ENCODE results near the gene PRPF38A. TPM values are rescaled to one million over a fixed set of nuclear protein-coding genes. Genes with fewer than 3 reads are reported as not detected.

PRPF38A gene, protein sequence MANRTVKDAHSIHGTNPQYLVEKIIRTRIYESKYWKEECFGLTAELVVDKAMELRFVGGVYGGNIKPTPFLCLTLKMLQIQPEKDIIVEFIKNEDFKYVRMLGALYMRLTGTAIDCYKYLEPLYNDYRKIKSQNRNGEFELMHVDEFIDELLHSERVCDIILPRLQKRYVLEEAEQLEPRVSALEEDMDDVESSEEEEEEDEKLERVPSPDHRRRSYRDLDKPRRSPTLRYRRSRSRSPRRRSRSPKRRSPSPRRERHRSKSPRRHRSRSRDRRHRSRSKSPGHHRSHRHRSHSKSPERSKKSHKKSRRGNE
- 17.2 and 23.5 TPM in 2 replicates for total RNA-seq (2012; rRNA removed)
- polyA plus RNA-seq (2012; rRNA removed), result 14.9 and 19.0 TPM in 2 replicates
- polyA plus RNA-seq (2012; cell fraction: cytosol; rRNA removed), result 7.7 and 16.6 TPM in 2 replicates
- 10.3 and 43.7 TPM in 2 replicates for polyA plus RNA-seq (2012; cell fraction: nucleus; rRNA removed; ENCODE audit: low replicate concordance)
- Bru-seq, nascent RNA, result percentile 83 among the genes with signal in this experiment
- percentile 71 among the genes with signal in this experiment for BruChase-seq, experiment 1, labeled RNA remaining after a 6-hour chase
- percentile 81 among the genes with signal in this experiment for BruChase-seq, experiment 2, labeled RNA remaining after a 2-hour chase
- long read RNA-seq, full-length matches to known transcripts, result 17 of 29 reads
- long read RNA-seq, partial matches to known transcripts, result 10 of 29 reads
- long read RNA-seq, other reads (novel, unspliced or antisense), result 2 of 29 reads

DNA sequence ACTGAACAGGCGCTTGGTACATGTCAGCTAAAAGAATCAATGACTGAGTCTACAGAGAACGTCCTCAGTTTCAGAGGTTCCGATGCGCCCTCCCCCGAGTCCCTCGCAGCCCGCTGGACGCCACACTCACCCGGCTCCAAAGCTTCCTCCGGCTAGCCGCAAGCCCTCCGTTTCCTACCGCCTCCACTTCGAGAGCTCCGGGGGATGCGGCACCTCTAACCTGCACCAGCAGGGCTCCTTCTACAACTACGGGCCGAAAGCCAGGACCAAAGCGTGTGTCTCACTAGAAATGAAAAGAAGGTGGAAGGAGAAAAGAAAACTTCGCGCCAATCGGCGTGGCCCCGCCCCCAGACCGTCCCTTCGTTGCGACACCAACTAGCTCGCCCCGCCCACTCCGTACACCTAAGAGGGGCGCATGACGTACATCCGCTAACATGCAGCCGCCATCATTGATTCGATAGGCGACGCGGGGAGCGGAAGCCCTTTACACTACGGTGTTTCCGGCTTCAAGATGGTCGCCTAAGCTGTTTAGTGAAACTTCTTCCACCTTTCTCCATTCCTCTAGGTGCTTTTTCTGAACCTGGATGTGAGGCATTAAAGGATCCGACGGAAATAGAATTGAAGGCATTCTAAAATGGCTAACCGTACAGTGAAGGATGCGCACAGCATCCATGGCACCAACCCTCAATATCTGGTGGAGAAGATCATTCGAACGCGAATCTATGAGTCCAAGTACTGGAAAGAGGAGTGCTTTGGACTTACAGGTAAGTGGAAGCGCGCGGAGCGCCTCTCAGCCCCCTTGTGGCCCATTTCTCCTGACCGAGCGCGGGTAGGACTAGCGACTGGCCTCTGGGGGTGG, at the start of gene PRPF38A, which contains the start of gene ORC1:
TSS of gene PRPF38A (plus strand) at position 487 of the 859 bp plus-strand sequence. CDS start at position 635, 148 bp downstream.
TSS of gene ORC1 (minus strand) at position 308 of the 859 bp plus-strand sequence. CDS start 2,200 bp downstream, outside the sequence.
- POLR2A ChIA-PET (ENCODE audit: unreplicated experiment), result no interaction called here
- intact Hi-C loops (cut with micrococcal nuclease), result loop anchor here (1.0 kb wide), 1 partner anchor 282 kb away; no protein-coding TSS in a partner anchor
- WGBS, 2 experiments (ENCODE audit: extremely low coverage in 2 of 2, insufficient read length in 1 of 2), result 0% methylated on average over 22 of the region's 57 CpGs; no CpG with 5 or more reads in 1 of the 2 experiments
- TF ChIP-seq RFX5 (IDR thresholded peaks at IDR 0.05; ENCODE audit: low read depth, low read length), result no peak
- 0 out of 2 replicates have a peak, but pooled peaks have one; percentile 14 for TF ChIP-seq FOS (IDR thresholded peaks at IDR 0.05; ENCODE audit: low read depth, low read length)
- peak; percentile 88 for TF ChIP-seq MXI1 (IDR thresholded peaks at IDR 0.05; ENCODE audit: borderline replicate concordance, low read depth, low read length)
- peak; percentile 40 for TF ChIP-seq RAD21 (IDR thresholded peaks at IDR 0.05; ENCODE audit: low read length)
- peak; percentile 99 for TF ChIP-seq CEBPB (IDR thresholded peaks at IDR 0.05; ENCODE audit: low read depth, low read length)
- peak; percentile 88 for TF ChIP-seq POLR2A (IDR thresholded peaks at IDR 0.05; ENCODE audit: low read depth, low read length)
- TF ChIP-seq, protein P1, sequence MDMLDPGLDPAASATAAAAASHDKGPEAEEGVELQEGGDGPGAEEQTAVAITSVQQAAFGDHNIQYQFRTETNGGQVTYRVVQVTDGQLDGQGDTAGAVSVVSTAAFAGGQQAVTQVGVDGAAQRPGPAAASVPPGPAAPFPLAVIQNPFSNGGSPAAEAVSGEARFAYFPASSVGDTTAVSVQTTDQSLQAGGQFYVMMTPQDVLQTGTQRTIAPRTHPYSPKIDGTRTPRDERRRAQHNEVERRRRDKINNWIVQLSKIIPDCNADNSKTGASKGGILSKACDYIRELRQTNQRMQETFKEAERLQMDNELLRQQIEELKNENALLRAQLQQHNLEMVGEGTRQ (IDR thresholded peaks at IDR 0.05; ENCODE audit: low read depth, low read length), result peak; percentile 45
- TF ChIP-seq MAFK (IDR thresholded peaks at IDR 0.05; ENCODE audit: low read depth, low read length), result no peak
- no peak for TF ChIP-seq RCOR1 (IDR thresholded peaks at IDR 0.05; ENCODE audit: insufficient replicate concordance, low read length)
- no peak for TF ChIP-seq NFE2L2 (IDR thresholded peaks at IDR 0.05; ENCODE audit: low read depth, low read length)
- no peak for TF ChIP-seq BHLHE40 (IDR thresholded peaks at IDR 0.05; ENCODE audit: low read depth, low read length)
- TF ChIP-seq, protein P2, sequence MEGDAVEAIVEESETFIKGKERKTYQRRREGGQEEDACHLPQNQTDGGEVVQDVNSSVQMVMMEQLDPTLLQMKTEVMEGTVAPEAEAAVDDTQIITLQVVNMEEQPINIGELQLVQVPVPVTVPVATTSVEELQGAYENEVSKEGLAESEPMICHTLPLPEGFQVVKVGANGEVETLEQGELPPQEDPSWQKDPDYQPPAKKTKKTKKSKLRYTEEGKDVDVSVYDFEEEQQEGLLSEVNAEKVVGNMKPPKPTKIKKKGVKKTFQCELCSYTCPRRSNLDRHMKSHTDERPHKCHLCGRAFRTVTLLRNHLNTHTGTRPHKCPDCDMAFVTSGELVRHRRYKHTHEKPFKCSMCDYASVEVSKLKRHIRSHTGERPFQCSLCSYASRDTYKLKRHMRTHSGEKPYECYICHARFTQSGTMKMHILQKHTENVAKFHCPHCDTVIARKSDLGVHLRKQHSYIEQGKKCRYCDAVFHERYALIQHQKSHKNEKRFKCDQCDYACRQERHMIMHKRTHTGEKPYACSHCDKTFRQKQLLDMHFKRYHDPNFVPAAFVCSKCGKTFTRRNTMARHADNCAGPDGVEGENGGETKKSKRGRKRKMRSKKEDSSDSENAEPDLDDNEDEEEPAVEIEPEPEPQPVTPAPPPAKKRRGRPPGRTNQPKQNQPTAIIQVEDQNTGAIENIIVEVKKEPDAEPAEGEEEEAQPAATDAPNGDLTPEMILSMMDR (conservative IDR thresholded peaks at IDR 0.05; ENCODE audit: low read depth, low read length), result peak; percentile 68

More for the DNA sequence above, at the start of gene PRPF38A, which contains the start of gene ORC1:
- peak within 1 kb of the TSS; percentile 98 for H2AFZ ChIP-seq (replicated peaks; ENCODE audit: low read length, poor library complexity)
- ATAC-seq (ENCODE audit: low read depth), result peak; percentile 96
- H3K9me3 ChIP-seq (ENCODE audit: control insufficient read depth, insufficient read depth, low read length), result no peaks in the 10 kb centered on the region
- H2AK9ac ChIP-seq (replicated peaks; ENCODE audit: low read depth, low read length, poor library complexity), result peak within 1 kb of the TSS; percentile 77
- H3K4me1 ChIP-seq (ENCODE audit: control insufficient read depth, insufficient read depth, low read length), result no peaks in the 10 kb centered on the region
- H3K9me1 ChIP-seq (ENCODE audit: insufficient read depth, low read length), result no peaks in the 10 kb centered on the region
- DNase-seq, result peak; percentile 97
- H4K8ac ChIP-seq (ENCODE audit: low read depth in 2 of 2, low read length in 2 of 2), result peak within 1 kb of the TSS; percentile 86 to 100
- dilution Hi-C loops (cut with HindIII; ENCODE audit: low sequenced_read_pairs, unreplicated experiment), result no loop called here
- CTCF ChIA-PET, result interaction anchor here (0.8 to 1.2 kb wide), 2 partner anchors 22 to 517 kb away, joined by 3 read pairs; partner anchors contain the start of gene ECHDC2
- H2AK5ac ChIP-seq (ENCODE audit: low read depth, low read length), result peak within 1 kb of the TSS; percentile 72
- peak within 1 kb of the TSS; percentile 97 for H3K4ac ChIP-seq (ENCODE audit: low read depth, low read length)
- peak within 1 kb of the TSS; percentile 83 for H3K4me3 ChIP-seq (ENCODE audit: insufficient read depth, low read depth, low read length)
- H3K4me2 ChIP-seq (ENCODE audit: low read depth, low read length), result peak within 1 kb of the TSS; percentile 94
- H3K27me3 ChIP-seq (ENCODE audit: control insufficient read depth, insufficient read depth, low read length), result no peaks in the 10 kb centered on the region
- H3K9ac ChIP-seq (ENCODE audit: low read depth, low read length), result peak within 1 kb of the TSS; percentile 96
- peak within 1 kb of the TSS; percentile 78 for H3K18ac ChIP-seq (ENCODE audit: low read depth, low read length)
- H4K91ac ChIP-seq (ENCODE audit: insufficient read depth, low read depth, low read length), result peak within 1 kb of the TSS; percentile 91
- H3K23ac ChIP-seq (ENCODE audit: low read depth, low read length), result peak within 1 kb of the TSS; percentile 67
- in situ Hi-C loops (cut with MboI; ENCODE audit: low sequenced_read_pairs), result loop anchor here (10.0 kb wide), 1 partner anchor 280 kb away; no protein-coding TSS in a partner anchor
- no peak within 1 kb of the TSS for H2BK20ac ChIP-seq (ENCODE audit: low read depth, low read length)
- peak within 1 kb of the TSS; percentile 93 for H2BK5ac ChIP-seq (ENCODE audit: low read depth, low read length, poor library complexity, severe bottlenecking)
- H3K36me3 ChIP-seq (ENCODE audit: control insufficient read depth, insufficient read depth, low read length), result peaks cover 10% of the 10 kb centered on the region
- H3K14ac ChIP-seq (replicated peaks; ENCODE audit: low read depth, low read length), result peak within 1 kb of the TSS; percentile 97
- BruUV-seq (replicated peaks), result no TSS peak
- H3K27ac ChIP-seq (ENCODE audit: insufficient read depth, low read length), result peak within 1 kb of the TSS; percentile 82
- H2BK120ac ChIP-seq (ENCODE audit: low read depth, low read length), result peak within 1 kb of the TSS; percentile 50
- peak within 1 kb of the TSS; percentile 96 for H4K5ac ChIP-seq (ENCODE audit: low read depth, low read length)
- peaks cover 11 to 50% of the 10 kb centered on the region in 2 experiments; a peak in 3 of 4 replicates for H3K79me1 ChIP-seq (ENCODE audit: low read depth in 1 of 2, low read length in 2 of 2)
- peak within 1 kb of the TSS; percentile 55; the same call in 1 of the 3 replicates for H2BK15ac ChIP-seq (ENCODE audit: low read depth, low read length)
- no peaks in the 10 kb centered on the region for H4K20me1 ChIP-seq (ENCODE audit: insufficient read depth, low read length)
- H3K56ac ChIP-seq (ENCODE audit: extremely low read depth, insufficient read depth, low read length), result peak within 1 kb of the TSS; percentile 95
